ENCODE data around the gene FBLN5.
"Not testable (repeated sequence)": the region's sequence is repeated elsewhere in the genome, so short reads cannot be mapped to it uniquely, and the experiment has no call there.

Gene FBLN5

GRCh38 chr14:91885113-91885712 lies 62.3 kb downstream of the FBLN5 start:
- DNase-seq (ENCODE audit: low read depth in 2 of 2): no peak

DNA sequence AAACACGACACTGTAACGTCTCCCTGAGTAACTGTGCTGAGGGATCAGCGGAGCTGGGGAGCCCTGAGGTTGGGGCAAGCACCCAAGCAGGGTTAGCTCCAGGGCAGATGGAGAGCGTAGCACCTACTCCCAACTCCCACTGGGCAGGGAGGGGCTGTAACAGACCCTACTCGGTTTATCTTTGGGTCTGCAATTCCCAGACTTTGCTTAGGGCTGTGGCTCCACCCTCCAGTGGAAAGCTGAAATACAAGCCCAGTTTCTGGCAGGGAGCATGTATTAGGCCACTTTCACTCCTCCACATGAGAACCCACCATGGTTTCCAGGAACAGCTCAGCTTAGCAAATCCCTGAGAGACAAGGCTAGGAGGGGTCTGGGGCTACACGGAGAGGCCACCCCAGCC lies 62.8 kb downstream of the FBLN5 start:
- DNase-seq (ENCODE audit: low read depth in 2 of 2): no peak

DNA sequence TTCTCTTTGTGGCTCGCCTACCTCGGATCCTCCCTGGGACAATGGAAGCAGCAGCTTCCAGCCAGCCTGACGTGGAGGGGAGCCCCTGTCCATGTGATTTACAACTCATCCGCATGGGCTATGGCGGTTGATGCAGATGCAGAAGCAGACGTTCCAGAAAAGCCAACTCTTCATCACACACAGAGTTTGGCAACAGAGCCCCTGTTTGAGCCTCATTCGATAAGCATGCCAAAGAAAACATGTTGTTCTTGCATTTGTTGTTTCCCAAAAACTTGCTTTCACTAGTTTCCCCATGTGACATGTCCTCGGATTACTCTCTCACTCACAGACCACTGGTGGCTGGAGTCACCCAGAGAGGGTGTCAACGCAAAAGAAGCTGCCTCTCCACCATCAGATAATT lies 63.7 kb downstream of the FBLN5 start:
- no peak for DNase-seq (ENCODE audit: low read depth in 2 of 2)

DNA sequence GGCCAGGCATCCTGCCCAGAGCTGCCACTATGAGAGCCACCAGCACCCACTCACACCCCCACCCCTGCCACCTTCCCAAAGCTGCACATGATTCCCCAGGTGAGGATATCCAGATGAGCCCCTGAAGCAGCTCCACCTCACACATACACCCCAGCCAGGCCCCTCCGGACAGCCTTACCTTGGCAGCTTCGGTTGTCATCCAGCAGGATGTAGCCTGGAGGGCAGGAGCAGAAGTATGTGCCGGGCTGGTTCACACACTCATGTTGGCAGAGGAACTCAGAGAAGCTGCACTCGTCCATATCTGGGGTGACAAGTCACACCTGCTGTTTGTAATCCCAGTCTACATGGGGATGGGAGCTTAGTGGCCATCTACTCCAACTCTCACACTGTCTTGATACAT lies 64.7 kb downstream of the FBLN5 start:
- DNase-seq (ENCODE audit: low read depth in 2 of 2): no peak

GRCh38 chr14:91882369-91882768 lies 65.1 kb downstream of the FBLN5 start:
- DNase-seq (ENCODE audit: low read depth in 2 of 2): no peak

GRCh38 chr14:91879196-91879595 lies 68.3 kb downstream of the FBLN5 start:
- DNase-seq (ENCODE audit: low read depth in 2 of 2): no peak

DNA sequence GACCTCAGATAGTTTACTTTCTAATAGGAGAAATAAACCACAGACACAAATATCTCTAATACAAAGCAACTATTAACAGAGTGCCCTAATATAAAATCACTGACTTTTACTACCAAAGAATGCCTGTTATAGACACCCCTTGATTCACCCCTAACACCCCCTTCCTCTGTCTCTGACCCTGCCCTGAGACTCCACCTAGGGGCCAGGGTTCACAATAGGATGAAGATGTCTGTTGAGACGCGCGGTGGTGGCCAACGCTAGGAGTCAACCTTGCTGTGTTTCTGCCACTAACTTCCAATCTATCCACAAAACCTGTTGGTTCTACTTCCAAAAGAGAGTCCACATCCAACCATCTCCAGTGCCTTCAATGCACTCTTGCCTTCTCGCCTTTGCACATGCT lies 69.2 kb downstream of the FBLN5 start:
- DNase-seq (ENCODE audit: low read depth in 2 of 2): no peak

- no peak for DNase-seq (ENCODE audit: low read depth in 2 of 2)
Measured at GRCh38 chr14:91877376-91877915, 70.0 kb downstream of the FBLN5 start.

- DNase-seq (ENCODE audit: low read depth in 2 of 2): no peak
Measured at GRCh38 chr14:91876492-91876891, 71.0 kb downstream of the FBLN5 start.

DNA sequence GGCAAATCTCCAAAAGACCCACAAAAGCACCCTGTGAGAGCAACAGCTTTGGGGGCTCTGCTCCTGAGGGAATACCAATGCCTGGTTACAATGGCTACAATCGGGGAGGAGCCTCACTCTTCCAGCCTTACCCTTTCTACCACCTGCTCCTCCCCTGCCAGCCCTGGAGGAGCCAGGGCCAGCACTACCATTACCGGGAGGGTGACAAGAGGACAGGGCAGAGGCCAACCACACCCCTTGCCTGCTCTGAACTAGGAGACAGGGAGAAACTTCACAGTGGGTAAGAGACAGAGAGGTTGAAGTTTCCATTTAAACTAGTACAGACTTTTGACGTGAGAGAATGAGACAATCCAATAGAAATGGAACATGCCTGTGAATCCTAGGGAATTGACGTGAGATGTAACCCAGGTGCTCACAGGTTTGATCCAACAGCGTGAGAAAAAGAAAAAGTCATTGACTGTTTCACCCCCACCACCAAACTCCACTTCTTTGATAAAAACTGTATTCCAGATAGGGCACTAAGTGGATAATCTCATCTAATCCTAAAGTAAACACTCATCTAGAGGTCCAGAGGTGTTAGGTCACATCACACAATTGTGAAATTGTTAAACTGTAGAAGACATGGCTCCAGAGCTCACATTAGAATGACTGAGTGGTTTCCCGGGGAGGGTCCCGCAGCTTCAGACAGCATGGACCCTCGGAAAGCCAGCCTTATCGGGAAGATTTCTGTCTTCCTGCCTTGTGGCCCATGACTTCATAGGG lies 71.8 kb downstream of the FBLN5 start:
- no peak for DNase-seq (ENCODE audit: low read depth in 2 of 2)

DNA sequence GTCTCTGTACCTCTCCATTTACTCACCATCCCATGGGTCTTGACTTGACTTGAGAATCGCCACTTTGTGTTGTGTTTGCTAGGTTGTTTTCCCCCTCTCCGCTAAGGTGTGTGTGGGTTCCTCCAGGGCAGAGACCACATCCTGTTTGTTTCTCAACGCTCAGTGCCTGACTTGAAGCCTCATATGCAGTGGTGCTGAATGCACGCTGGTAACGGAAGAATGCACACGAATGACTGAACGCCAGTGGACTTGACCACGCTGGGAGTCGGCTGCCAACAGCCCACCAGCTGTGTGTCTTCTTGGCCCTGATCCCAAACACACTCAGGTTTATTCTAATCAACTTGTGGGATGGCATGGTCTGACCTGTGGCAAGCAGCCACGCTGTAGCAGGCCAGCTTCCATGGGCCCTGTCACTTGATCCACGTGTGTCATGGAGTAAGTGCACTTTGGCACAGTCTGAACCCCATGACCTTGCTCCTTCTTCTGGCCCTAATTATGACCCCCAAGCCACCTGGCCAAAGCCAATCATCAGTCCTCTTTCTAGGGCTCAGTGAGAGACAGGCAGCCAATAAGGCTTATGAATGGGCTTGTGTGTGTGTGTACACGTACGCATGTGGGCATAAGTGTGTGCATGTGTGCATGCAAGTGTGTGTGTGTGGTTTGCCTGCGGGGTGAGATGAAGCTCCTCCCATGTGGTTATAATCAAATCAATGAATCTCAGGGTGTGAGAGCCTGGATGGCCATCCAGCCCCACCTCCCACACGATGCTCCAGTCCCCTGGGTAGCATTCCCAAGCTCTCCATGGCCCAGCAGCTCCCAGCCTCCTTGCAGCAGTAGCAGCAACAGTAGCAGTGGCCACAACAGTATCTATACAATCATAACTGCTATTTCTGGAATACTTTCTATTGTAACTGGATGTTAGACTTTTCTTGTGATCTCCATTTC lies 73.8 kb downstream of the FBLN5 start:
- no peak for DNase-seq (ENCODE audit: low read depth in 2 of 2)

DNA sequence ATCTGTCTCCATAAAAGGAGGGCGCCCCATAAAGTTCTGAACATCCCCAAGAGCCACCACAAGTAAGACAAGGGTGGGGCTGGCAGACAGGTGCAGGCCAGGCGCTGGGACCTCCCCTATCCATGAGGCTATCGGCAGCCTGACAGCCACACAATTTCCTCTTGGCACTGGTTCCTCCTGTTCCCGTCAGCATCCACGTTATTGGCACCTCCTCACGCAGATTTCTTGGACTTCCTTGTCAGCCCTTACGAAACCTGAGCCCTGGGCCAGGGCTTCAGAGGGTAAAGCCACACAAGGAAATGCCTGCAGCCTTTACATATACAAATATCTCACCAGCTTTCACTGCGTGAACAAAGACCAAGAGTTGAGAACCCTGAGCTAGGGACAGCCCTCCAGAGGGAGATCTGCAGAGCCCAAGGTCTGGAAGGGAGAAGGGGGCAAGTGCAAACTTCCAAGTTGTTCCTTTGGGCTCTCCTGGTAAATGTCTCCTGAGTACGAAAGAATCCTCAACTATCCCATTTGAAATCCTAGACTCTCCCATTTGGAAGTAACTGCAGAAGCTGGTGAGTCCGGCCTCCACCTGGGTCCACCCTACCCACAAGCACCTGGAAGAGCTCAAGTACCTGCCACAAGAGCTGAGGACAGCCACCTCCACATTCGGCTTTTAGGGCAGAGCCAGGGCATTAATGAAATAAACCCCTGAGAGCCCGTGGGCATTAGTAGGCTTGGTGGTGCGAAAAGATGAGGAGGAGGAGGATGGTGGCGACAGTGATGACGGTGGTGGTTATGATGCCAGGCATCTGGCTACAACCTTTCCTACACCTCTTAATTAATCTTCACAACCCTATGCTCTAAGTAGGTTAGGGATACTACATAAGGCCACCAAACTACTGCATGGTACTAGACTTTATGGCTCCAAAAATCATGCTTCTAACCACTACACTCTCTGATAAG lies 74.7 kb downstream of the FBLN5 start:
- no peak for DNase-seq (ENCODE audit: low read depth in 2 of 2)

- no peak for DNase-seq (ENCODE audit: low read depth in 2 of 2)
Measured at GRCh38 chr14:91872011-91872501, 75.4 kb downstream of the FBLN5 start.

DNA sequence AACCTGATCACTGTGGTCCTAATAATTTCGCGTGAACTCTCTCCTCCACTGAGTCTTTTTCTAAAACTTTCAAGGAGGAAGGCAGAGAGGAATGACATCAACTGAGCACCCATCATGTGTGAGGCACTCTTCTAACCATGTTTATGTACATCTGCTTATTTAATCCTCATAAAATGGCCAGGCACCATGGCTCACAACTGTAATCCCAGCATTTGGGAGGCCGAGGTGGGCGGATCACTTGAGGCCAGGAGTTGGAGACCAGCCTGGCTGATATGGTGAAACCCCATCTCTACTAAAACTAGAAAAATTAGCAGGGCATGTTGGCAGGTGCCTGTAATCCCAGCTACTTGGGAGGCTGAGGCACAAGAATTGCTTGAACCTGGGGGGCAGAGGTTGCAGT lies 76.1 kb downstream of the FBLN5 start:
- DNase-seq (ENCODE audit: low read depth in 2 of 2): not testable (repeated sequence)

DNA sequence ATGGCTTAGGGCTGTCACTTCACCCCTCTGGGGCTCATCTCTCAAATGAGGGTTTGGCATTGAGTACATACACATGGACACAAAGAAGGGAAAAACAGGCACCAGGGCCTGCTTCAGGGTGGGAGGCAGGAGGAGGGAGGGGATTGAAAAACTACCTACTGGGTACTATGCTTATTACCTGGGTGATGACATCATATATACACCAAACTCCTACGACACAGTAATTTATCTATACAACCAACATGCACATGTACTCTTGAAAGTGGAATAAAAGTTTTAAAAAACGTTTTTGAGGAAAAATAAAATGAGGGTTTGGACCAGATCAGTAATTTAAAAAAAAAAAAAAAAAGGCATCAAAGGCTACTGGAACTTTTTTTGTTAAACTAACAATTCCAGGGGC lies 76.6 kb downstream of the FBLN5 start:
- DNase-seq (ENCODE audit: low read depth in 2 of 2): no peak

GRCh38 chr14:91870001-91870400 lies 77.5 kb downstream of the FBLN5 start:
- DNase-seq (ENCODE audit: low read depth in 2 of 2): no peak

GRCh38 chr14:91869556-91869955 lies 77.9 kb downstream of the FBLN5 start:
- DNase-seq (ENCODE audit: low read depth in 2 of 2): no peak

GRCh38 chr14:91867316-91867988 lies 80.0 kb downstream of the FBLN5 start, which contains the start of gene TC2N:
Gene TC2N, minus strand, starts transcription at chr14:91867536. Its CDS starts 53,767 bp downstream, at chr14:91813769.
- DNase-seq (ENCODE audit: low read depth in 2 of 2): no peak

DNA sequence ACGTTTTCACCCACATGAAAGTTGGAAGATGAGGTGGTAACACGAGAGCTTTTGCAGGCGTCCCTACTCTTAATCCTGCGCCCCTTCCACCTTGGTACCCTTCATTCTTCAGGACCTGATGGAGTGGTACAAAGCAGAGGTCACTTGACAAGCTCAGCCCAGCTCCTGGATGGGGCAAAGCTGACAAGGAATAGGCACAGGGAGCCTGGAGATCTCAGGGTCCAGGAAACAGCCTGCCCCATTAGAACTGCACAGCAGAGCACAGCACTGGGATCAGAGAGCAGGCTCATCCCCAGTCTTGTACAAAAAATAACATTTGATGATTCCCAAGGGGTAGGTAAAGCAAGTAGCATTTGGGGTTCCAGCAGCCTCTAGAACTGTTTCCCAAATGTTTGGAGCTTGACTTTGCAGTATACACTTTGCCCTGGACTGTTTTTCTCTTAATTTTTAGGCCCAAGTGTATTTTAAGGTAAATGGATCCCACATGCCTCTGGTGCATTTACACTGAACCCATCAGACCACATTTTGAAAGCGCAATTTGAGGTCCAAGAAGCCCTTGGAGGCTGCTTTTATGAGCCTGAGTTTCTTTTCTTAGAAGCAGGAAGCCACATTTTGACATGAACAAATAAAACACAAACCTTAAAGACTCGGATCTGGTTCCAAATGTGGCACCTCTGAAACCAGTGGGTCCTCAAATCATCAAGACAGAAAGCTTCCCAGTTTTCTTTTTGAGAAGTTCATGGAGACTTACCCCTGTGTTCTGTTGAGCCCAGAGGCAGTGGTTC lies 80.8 kb downstream of the FBLN5 start:
- no peak for DNase-seq (ENCODE audit: low read depth in 2 of 2)
